Muscle layer of colon (tissue), 2 donors: ENCODE measurements around the gene ZNF101.
"Not testable (repeated sequence)": the region's sequence is repeated elsewhere in the genome, so short reads cannot be mapped to it uniquely, and the experiment has no call there.

Experiments
- H3K27ac ChIP-seq: one replicate; pipeline ENCODE4 v1.7.0; 2013; ENCODE audit warnings: low read depth, mild to moderate bottlenecking, low read length, moderate library complexity
- H3K27me3 ChIP-seq, 2 donors: one replicate each; pipeline ENCODE4 v1.7.0; 2013; ENCODE audit warnings: low read length in 2 of 2, mild to moderate bottlenecking in 2 of 2; ENCODE audit not compliant: insufficient read depth in 2 of 2, control insufficient read depth in 1 of 2
- H3K36me3 ChIP-seq: one replicate; pipeline ENCODE4 v1.7.0; 2013; ENCODE audit warnings: mild to moderate bottlenecking, low read length; ENCODE audit not compliant: insufficient read depth
- H3K4me1 ChIP-seq: one replicate; pipeline ENCODE4 v1.7.0; 2013; ENCODE audit warnings: mild to moderate bottlenecking, low read length; ENCODE audit not compliant: insufficient read depth
- H3K4me3 ChIP-seq, 2 donors: one replicate each; pipeline ENCODE4 v1.7.0; 2013; ENCODE audit warnings: low read length in 2 of 2, low read depth in 1 of 2, mild to moderate bottlenecking in 1 of 2, moderate library complexity in 1 of 2
- H3K9ac ChIP-seq: one replicate; pipeline ENCODE4 v1.7.0; 2013; ENCODE audit warnings: low read length
- H3K9me3 ChIP-seq: one replicate; pipeline ENCODE4 v1.7.0; 2013; ENCODE audit warnings: mild to moderate bottlenecking, low read length
- donor health status: abdominal sarcoma.
- donor health status: Adenocarcinoma of cecum.

ZNF101 gene

GRCh38 chr19:19700493-19700892 is 31.9 kb downstream of the ZNF101 start:
- H3K36me3 ChIP-seq, H3K9me3 ChIP-seq, H3K4me3 ChIP-seq: not testable (repeated sequence)

GRCh38 chr19:19704836-19705235 is 36.2 kb downstream of the ZNF101 start:
- H3K36me3 ChIP-seq = peaks cover 6% of the 10 kb centered on the region
- H3K9me3 ChIP-seq = peaks cover 22% of the 10 kb centered on the region
- H3K9ac ChIP-seq = no peak overlapping the region
- no peaks in the 10 kb centered on the region for H3K27me3 ChIP-seq
- no peak overlapping the region for H3K4me3 ChIP-seq
- H3K27ac ChIP-seq = no peak overlapping the region
- no peaks in the 10 kb centered on the region for H3K4me1 ChIP-seq

More at GRCh38 chr19:19700493-19700892, 31.9 kb downstream of the ZNF101 start:
- H3K9ac ChIP-seq, H3K4me1 ChIP-seq, H3K27me3 ChIP-seq, H3K27ac ChIP-seq: not testable (repeated sequence)

GRCh38 chr19:19710506-19710905 is 41.9 kb downstream of the ZNF101 start:
- H3K4me3 ChIP-seq = peak overlapping the region in 1 of 2 donors; percentile 12
- no peaks in the 10 kb centered on the region for H3K27me3 ChIP-seq
- H3K27ac ChIP-seq = no peak overlapping the region
- no peaks in the 10 kb centered on the region for H3K4me1 ChIP-seq
- H3K9ac ChIP-seq = no peak overlapping the region
- peaks cover 72% of the 10 kb centered on the region for H3K9me3 ChIP-seq
- H3K36me3 ChIP-seq = peaks cover 41% of the 10 kb centered on the region

- Histone ChIP-seq H3K36me3 (peaks cover 41% of the 10 kb centered on the region), H3K27me3 (no peaks in the 10 kb centered on the region), H3K4me3 (peak overlapping the region in 1 of 2 donors; percentile 12), H3K9me3 (peaks cover 79% of the 10 kb centered on the region), H3K27ac (no peak overlapping the region), H3K9ac (no peak overlapping the region), H3K4me1 (no peaks in the 10 kb centered on the region)
These were observed 42.8 kb downstream of the ZNF101 start for GRCh38 chr19:19711306-19711933.

- H3K9ac ChIP-seq = no peak overlapping the region
- no peaks in the 10 kb centered on the region for H3K4me1 ChIP-seq
- H3K36me3 ChIP-seq = peaks cover 41% of the 10 kb centered on the region
- H3K27me3 ChIP-seq = no peaks in the 10 kb centered on the region
- H3K9me3 ChIP-seq = peaks cover 80% of the 10 kb centered on the region
- peak overlapping the region in 1 of 2 donors; percentile 12 for H3K4me3 ChIP-seq
- no peak overlapping the region for H3K27ac ChIP-seq
These were observed 43.5 kb downstream of the ZNF101 start for GRCh38 chr19:19711934-19712828.

- H3K4me1 ChIP-seq = no peaks in the 10 kb centered on the region
- no peak overlapping the region for H3K27ac ChIP-seq
- no peak overlapping the region for H3K9ac ChIP-seq
- no peak overlapping the region for H3K4me3 ChIP-seq
- H3K27me3 ChIP-seq = no peaks in the 10 kb centered on the region
- no peaks in the 10 kb centered on the region for H3K36me3 ChIP-seq
- peaks cover 58% of the 10 kb centered on the region for H3K9me3 ChIP-seq
These were observed 51.2 kb downstream of the ZNF101 start for GRCh38 chr19:19719798-19720197.

- H3K27me3 ChIP-seq = no peaks in the 10 kb centered on the region
- H3K4me1 ChIP-seq = no peaks in the 10 kb centered on the region
- H3K27ac ChIP-seq = no peak overlapping the region
- no peak overlapping the region for H3K4me3 ChIP-seq
- H3K9ac ChIP-seq = no peak overlapping the region
- no peaks in the 10 kb centered on the region for H3K36me3 ChIP-seq
- peaks cover 39% of the 10 kb centered on the region for H3K9me3 ChIP-seq
These were observed 53.3 kb downstream of the ZNF101 start for GRCh38 chr19:19721896-19722295.

GRCh38 chr19:19732579-19733501 is 64.2 kb downstream of the ZNF101 start, which contains the start of gene ZNF14:
Gene ZNF14 (minus strand): TSS chr19:19733112. CDS start chr19:19732958, 154 bp downstream.
- H3K4me3 ChIP-seq = peak within 1 kb of the TSS; percentile 77 to 99
- H3K9ac ChIP-seq = peak within 1 kb of the TSS; percentile 50
- no peaks in the 10 kb centered on the region for H3K27me3 ChIP-seq
- peaks cover 1% of the 10 kb centered on the region for H3K36me3 ChIP-seq
- H3K4me1 ChIP-seq = peaks cover 9% of the 10 kb centered on the region
- peak within 1 kb of the TSS; percentile 53 for H3K27ac ChIP-seq
- peaks cover 9% of the 10 kb centered on the region for H3K9me3 ChIP-seq
